Stimulated activated CD4-positive, alpha-beta T cell treated with anti-CD3 and anti-CD28 coated beads, Interleukin-4, amount 100 ng/mL, for 24 hours (primary cell): ENCODE measurements around the gene SPIC.
A peak's percentile ranks its signal among the peaks of the same experiment; 100 is the strongest.
"Not testable (repeated sequence)": the region's sequence is repeated elsewhere in the genome, so short reads cannot be mapped to it uniquely, and the experiment has no call there.

Source experiments
- DNase-seq: peaks from one replicate; pipeline ENCODE4 v3.0.0-alpha.2; 2020

SPIC gene

DNA sequence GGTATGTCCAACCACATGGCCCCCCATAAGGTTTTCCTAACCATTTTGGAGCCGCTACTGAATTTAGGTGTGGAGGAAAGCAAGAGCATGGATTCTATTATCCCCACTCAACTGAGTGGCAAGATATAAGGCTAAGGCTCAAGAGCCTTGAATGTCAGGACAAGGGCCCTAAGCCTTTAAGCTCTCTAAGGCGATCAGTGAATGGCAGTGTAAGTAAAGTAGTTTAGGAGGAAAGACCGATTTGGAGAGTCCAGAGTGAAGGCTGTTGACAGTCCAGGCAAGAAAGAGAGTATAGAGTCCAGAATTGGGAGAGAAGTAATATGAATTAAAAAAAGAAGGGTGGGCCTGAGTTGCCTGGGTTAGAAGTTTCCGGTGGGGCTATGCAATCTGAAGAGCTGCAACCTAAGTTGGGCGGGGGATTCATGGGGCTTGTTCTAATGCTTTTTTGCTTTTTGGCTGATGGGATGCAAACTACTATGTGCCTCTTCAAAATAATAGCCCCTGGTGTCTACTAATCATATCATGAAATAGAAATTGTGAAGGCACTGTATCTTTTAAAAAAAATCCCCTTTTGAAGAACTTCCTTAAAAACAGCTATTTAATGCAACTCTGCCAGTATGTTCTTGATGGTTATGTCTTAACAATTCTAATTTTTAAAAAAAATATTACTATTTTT, at the start of gene SPIC:
TSS of gene SPIC (plus strand) at position 626 of the 676 bp plus-strand sequence. CDS start 1,569 bp downstream, outside the sequence.
- DNase-seq, result no peak

DNA sequence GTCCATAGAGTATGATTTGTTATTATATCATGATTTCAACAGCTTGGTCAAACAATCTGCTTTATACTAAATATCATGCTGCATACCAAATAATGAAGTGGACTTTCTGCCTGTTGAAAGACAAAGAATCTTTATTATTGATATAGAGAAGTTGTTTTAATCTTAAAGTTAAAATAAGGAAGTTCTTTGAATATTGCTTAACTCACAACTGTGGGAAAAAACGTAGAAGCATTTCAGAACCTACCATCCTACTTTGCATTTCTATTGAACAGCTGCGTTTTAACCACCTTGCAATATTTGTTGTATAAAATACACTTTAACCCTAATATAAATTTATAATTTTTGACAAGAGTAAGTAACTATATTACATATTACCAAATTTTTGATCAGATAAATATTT, 44.7 kb upstream of the SPIC start:
- no peak for DNase-seq

DNA sequence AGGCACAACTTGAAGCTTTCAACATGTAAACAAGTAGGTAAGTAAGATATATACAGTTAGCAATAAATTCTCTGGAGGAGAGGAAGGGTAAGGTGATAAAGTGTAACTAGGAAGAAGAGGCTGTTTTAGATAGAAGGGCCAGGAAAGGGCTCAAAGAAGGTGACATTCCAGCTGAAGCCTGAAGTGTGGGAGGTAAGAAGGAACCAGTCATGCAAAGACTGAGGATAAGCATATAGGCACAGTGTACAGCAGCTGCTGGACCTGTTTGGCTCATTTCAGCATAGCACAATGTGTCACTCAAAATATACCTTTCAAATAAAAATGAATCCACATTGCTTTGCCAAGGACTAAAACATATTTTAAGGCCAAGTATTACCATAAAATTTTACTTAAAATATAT, 39.0 kb upstream of the SPIC start:
- no peak for DNase-seq

DNA sequence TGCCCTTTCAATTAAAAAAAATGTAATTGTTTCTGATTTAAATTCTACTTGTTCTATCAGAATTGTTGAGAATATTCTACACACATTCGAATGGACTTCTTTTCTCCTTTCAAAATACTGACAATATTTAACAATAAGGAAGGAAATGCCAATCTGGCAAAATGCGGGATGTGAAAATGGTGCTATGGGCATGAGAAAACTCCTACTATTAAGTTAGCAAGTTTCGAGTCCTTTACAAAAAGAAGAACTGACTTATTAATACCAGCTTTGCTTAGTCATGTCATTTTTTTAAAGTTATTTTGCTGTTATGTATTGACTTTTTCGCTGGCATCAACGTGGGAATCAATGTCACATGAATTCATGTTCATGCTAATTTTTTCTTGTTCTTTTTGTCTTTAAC, 35.9 kb upstream of the SPIC start:
- DNase-seq, result no peak

DNA sequence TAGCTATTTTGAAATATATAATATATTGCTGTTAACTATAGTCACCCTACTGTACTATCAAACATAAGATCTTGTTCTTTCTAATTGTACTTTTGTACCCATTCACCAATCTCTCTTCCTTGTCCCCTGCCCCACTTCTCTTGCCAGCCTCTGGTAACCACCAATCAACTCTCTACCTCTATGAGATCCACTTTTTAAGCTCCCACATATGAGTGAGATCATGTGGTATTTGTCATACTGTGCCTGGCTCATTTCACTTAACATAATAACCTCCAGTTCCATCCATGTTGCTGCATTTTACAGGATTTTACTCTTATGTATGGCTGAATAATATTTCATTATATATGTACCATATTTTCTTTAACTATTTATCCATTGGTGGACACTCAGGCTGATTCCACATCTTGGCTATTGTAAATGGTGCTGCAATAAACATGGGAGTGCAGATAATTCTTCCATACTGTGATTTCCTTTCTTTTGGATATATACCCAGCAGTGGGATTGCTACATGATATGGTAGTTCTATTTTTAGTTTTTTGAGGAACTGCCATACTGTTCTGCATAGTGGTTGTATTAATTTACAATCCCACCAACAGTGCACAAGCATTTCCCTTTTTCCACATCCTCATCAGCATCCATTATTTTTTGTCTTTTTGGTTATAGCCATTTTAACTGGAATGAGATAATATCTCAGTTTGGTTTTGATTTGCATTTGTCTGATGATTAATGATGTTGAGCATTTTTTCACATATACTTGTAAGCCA, 33.5 kb upstream of the SPIC start:
- no peak for DNase-seq

DNA sequence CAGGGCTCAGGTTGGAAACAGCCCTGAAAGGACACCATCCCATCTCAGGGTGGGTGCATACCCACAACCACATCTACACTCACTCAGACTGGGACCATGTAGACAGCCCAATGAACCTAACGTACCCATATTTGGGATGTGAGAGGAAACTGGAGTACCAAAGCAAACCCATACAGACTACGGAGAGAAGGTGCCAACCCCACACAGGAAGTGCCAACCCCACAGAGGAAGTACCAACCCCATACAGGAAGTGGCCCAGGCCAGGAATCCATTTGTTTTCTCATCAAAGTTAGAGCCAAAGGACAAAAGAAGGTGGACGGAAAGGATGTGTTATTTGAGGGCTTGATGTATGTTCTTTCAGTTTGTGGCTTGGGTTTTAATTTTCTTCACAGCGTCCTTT, 19.5 kb upstream of the SPIC start:
- DNase-seq, result peak; percentile 12

DNA sequence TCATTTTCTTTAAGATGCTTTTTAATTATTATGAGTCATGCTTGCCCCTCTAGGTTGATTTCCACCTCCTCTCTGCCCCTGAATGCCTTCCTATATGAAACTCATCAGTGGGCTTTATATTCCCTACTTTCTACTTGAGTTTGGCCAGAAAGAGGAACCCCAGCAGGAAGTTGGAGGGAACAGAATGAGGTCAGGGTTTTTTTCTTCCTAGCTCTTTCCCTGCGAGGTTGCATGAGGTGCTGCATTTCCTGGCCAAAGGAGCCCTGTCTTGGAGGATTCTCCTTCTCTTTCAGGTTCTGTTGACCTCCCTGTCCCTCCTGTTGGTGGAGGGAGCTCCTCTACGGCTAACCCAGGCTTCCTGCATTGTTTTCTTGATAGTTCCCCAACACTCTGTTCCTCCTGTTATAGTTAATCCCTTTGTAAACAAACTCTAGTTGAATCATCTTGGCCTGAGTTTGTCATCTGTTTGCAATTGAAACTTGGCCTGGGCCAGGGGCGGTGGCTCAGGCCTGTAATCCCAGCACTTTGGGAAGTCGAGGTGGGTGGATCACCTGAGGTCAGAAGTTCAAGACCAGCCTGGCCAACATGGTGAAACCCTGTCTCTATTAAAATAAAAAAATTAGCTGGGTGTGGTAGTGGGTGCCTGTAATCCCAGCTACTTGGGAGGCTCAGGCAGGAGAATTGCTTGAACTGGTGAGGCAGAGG, 15.3 kb upstream of the SPIC start:
- DNase-seq, result no peak

DNA sequence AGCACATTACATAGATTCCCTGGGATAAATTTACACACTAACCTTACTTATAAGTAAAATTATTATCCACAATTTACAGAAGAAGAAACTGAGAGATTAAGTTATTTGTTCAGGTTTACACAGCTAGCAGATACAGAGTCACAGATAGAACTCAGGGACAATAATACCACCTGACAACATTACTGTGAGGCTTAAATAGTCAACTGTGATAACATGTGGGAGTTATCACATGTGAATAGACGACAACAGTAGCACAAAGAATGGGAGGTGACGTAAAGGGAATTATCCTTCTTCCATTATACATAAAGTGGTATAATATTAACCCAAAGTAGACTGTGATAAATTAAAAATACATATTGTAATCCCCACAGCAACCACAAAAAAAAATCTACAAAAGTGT, 6.2 kb upstream of the SPIC start:
- no peak for DNase-seq

DNA sequence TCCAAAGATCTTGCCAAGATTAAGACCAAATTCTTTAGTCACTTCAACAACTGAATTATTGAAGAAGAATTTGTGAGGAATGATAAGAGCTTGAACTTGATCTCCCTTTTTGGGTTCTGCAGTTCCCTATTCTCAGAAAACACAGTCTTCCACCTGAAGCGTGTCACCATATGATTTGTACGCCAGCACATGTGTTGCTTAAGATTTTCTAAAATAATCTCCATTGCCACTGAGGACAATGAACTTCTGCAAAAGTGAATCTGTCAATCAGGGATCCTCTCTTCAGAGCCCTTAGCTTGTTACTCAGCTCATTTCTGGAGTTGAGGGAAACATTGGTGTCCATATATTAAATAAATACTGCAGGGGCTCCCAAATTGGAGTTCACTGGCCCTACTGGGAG, 4.2 kb upstream of the SPIC start:
- no peak for DNase-seq

DNA sequence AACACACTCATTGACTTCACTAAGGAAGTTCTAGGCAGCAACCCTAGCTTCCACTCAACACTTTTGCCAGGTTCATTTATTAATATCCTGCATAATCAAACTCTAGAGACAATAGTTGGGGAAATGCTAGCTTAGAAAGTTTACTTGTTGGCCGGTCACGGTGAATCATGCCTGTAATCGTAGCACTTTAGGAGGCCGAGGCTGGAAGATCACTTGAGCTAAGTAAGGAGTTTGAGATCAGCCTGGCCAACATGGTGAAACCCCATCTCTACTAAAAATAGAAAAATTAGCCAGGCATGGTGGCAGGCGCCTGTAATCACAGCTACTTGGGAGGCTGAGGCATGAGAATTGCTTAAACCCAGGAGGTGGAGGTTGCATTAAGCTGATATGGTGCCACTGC, 3.3 kb upstream of the SPIC start:
- not testable (repeated sequence) for DNase-seq

DNA sequence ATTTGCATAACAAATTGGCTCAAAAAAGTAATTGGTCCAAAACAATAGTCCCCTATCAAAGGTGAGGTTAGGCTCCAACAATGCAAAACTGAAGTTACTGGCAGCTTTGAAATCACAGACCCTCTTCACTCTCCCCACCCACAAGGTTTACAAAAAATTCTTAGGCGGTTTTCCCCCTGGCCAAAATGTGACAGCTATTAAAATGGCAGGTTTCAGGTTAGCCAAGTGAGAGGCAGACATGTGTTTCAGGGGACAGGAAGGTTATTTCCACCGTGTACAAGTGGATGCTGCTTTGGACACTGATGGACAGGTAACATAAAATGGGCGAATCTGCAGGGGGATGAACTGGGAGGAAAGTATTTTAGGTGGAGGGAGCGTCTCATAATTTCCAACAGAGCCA, 888 bp upstream of the SPIC start:
- no peak for DNase-seq

DNA sequence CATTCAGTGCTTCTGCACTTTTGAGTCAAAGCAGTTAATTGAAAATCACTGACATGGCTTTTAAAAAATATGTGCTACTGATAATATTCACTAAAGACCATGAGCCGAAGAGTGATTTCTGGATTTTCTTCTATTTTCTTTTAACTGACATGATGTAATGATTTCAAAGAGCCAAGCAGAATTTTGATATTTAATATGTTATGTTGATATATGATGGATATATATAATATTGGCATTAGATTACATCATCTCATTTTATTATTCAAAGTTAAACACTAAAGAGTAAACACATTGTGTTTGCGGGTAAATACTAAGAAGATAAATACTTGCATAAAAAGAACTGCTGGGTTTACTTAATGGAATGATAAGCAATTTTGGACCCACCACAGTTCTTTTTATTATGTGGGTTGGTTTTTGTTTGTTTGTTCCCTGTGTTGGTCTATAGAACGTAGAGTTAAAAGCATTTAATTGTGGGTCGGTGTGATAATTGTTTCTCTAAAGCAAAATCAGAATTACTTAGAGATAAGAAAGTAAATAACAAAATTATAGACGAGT, 692 bp downstream of the SPIC start:
- no peak for DNase-seq

DNA sequence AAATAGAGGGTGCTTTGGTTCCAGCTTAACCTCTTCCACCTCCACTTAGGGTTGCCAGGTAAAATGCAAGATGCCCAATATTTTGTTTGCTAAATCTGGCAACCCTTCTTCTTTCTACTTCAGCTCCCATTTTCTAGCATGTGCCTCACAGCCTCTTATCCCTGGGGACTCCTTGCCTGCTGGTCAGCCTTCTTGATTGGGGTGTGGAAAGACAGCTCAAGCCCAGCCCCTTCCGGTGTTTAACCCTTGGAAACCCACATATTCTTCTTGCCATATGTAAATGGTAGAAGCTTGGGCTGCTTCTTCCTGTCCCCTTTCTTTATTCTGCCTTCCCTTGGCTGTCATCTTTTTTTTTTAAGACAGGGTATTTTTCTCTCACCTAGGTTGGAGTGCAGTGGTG, 5.7 kb downstream of the SPIC start:
- DNase-seq, result no peak

DNA sequence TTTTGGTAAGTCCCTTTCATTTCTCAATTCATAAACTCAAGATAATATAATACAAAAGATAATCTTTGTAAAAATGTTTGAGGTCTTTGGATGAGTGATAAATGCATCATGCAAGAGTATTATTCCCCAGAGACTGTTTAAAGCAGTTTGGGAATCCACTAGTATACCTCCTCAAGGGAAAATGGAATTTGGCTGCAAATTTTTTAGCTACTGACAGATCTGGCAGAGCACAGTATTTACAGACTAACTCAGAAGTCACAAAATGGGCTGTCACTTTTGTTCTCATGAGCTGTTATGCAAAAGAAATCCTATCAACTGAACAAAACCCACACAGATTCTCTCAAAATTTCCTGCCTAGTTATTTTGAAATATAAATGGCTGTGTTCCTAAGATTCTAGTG, 9.9 kb downstream of the SPIC start:
- no peak for DNase-seq

DNA sequence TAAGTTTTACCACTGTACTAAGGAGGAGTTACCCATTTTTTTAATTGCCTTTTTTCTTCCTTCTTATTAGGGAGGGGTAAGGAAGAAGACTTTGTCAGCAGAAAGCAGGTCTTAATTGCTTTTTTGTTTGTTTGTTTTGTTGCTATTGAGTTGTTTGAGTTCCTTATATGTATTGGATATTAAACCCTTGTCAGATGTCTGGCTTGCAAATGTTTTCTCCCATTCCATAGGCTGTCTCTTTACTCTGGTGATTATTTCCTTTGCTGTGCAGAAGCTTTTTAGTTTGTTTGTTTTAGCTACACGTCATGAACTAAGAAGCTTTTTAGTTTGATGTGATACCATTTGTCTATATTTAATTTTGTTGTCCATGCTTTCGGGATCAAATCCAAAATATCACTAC, 13.3 kb downstream of the SPIC start:
- no peak for DNase-seq

DNA sequence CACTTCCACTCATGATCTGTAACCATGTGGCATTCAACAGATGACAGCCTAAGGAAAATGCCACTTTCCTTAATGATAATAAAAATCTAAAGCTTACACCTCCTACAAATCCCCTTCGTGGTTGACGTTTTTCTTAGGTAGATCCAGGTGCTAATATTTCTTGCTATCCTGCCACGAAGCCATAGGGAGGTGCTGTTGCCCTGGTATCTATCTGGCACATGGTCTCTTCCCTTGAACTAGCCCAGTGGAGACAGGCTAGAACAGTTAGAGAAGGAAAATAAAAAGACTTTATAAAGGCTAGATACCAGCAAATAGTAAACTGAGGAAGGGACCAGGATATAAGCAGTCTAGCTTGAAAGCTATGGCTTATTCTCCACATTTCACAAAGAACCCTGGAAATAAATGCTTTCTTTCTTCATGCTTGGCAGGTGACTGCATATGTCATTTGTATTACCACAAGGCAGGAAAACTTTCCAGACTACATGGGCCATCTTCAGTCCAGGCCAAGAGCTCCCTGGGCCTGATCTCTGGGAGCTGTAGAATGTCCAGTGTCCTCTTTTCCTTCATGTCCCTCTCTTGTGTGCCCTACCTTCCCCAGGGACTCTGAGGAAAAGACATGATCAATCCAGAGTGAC, 15.3 kb downstream of the SPIC start:
- no peak for DNase-seq

DNA sequence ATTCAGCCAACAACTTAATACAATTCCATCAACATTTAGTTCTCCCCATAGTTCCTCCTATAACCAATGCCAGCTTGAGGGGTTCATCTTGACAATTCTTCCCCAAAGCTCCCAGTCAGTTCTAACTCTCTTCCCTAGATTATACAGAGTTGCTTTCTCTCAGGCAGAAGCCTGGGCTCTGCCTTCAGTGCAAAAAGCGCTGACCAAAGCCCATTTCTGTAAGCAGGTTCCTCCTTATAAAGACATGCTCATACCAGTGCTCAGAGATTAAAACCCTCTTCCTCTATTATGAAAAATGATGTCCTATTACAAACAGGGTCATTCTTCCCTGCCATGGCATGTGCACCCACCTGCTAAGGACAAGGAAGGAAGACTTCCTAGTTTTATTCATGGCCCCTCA, 16.2 kb downstream of the SPIC start:
- no peak for DNase-seq

DNA sequence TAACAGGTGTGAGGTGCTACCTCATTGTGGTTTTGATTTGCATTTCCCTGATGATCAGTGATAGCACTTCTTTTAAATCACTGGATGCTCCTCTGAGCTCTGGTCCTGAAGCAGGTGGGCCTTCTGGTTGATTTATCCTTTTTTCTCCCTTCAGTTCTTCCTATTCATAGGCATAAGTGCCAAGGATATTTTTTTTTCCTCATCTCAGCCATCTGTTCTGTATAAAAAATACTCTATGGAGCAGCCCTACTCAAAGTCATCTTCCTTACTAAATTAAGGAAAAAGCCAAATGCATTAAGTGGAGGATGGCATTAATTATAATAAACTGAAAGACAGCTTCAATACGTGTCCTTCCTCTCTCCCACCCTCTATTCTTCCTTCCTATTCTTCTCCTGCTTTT, 18.4 kb downstream of the SPIC start:
- DNase-seq, result no peak

DNA sequence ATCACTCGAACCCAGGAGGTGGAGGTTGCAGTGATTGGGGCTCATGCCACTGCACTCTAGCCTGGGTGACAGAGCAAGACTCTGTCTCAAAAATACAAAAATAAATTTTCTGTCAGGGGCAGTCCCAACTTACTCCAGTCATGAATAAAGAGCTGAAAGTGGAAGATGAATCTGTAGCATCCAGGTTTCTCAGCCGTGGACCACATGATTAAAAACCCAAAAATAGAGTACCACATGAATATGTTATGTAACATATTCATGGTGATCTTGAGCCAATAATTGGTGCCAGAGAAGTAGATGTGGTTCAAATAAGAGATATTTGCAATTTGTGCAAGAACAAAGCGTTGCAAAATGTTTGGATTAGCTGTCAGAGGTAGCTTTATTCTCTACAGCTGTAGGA, 23.1 kb downstream of the SPIC start:
- DNase-seq, result no peak

DNA sequence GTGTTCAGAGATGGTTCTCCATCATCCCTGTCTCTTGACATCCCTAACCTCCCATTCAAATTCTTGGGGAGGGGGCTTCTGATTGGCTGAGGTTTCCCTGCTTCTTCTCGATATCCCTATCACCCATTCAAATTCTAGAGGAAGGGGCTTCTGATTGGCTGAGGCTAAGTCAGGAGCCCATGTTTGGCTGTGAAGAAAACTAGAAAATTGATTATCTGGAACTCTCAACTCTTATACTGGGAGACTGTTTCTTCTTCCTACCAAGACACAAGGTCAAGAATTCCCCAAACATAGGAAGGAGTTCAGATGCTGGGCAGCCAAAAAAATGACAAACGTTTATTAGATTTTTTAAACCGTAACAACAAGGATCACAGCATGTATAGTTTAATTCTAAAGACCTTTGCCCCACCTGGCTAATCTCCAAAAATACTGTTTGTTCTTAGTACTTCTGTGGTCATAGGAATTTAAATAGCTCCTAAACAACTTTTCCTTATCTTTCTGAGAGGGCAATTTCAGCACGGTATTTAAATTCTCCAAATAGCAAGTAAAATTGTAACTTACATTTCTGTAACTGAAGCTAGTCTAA, 26.4 kb downstream of the SPIC start:
- no peak for DNase-seq

DNA sequence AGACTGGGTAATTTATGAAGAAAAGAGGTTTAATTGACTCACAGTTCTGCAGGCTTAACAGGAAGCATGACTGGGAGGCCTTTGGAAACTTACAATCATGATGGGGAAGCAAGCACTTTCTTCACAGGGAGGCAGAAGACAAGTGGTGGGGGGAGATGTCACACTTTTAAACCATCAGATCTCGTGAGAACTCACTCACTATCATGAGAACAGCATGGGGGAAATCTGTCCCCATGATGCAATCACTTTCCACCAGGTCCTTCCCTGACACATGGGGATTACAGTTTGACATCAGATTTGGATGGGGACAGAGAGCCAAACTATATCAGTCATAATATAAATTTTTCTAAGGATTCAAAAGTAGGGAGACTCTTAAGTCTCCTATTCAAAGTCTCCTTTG, 46.0 kb downstream of the SPIC start:
- DNase-seq, result no peak

DNA sequence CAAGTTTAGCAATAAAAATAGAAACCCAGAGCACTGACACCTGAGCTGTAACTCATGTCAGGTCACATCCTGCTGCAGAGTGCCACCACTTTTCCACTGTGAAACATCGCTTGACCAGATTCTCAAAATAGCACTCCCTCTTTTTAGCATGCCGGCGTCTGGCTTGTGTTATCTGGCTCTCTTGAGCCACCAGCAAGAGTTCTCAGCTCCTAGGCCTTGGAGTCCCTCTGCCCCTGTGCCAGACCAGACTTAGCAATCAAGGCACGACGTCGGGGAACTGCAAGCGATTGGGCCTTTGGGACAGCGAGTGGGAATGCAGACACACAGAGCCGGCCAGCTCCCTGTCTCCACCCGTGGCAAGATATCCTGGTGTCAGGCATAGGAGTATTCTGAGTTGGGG, 52.5 kb downstream of the SPIC start:
- DNase-seq, result no peak

DNA sequence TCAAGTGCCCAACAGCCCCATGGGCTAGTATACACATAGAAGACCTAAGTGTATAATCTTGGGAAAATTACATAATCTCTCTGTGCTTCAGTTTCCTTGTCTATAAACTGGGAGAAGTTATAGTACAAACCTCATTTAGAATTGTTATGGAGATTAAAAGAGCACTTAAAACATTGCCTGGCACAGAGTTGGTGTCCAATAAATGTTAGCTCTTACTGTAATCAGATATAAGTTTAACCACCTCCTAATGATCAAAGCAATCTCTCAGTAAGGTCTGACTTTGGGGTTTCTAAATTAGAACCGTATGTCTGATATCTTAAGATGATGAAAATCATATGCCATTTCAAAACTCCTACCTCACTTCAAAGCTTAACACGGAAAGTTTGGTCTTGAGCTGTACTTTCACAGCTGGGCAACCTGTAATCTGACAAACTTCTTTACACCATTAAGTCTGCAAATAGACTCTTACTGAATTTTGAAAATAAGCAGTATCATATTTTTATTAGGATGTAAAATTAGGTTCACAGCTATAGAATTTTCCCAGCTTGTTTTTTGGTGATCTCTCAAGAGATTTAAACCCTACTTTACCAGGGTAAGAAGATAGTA, 61.0 kb downstream of the SPIC start:
- DNase-seq, result no peak
